IMR-90 (cell line): ENCODE measurements around the gene RANBP10. TPM values are rescaled to one million over a fixed set of nuclear protein-coding genes. Genes with fewer than 3 reads are reported as not detected.

Experiments
- ATAC-seq: fragments of 200-7000 bp; cut with Tn5 transposase; 2 replicates; pipeline ENCODE4 v1.9.1; 2020; ENCODE audit warnings: low read depth, mild to moderate bottlenecking, moderate library complexity
- BruUV-seq: library from RNA; stranded (reverse); fragments of 400-500 nt; replicated peaks from 2 replicates; lab custom pipeline; 2021; lab: Mats Ljungman, UMichigan
- CTCF ChIA-PET: fragments of 300-600 bp; formaldehyde crosslinking; extraction: SDS; loops from one replicate; lab custom pipeline; 2021; ENCODE audit warnings: antibody characterized with exemption; lab: Yijun Ruan, JAX
- POLR2A ChIA-PET: fragments of 300-600 bp; sonication (Branson Sonifier 250); formaldehyde crosslinking; loops from one replicate; lab custom pipeline; 2022; ENCODE audit warnings: antibody characterized with exemption; ENCODE audit not compliant: unreplicated experiment; lab: Charles Lee
- DNase-seq: peaks from one replicate; pipeline ENCODE4 v3.0.0; 2013
- H2AFZ ChIP-seq: replicated peaks from 2 replicates; pipeline ENCODE3; 2013; ENCODE audit warnings: low read length, mild to moderate bottlenecking; ENCODE audit not compliant: poor library complexity
- H2AK5ac ChIP-seq: 2 replicates; pipeline ENCODE4 v1.6.1; 2013; ENCODE audit warnings: low read depth, low read length, inconsistent platforms
- H2AK9ac ChIP-seq: replicated peaks from 2 replicates; pipeline ENCODE3; 2013; ENCODE audit warnings: mild to moderate bottlenecking, low read depth, low read length, moderate library complexity; ENCODE audit not compliant: poor library complexity
- H2BK120ac ChIP-seq: 2 replicates; pipeline ENCODE4 v1.6.1; 2013; ENCODE audit warnings: low read depth, low read length, inconsistent platforms
- H2BK15ac ChIP-seq: 3 replicates; pipeline ENCODE4 v1.6.1; 2013; ENCODE audit warnings: low read depth, low read length, inconsistent platforms
- H2BK20ac ChIP-seq: 2 replicates; pipeline ENCODE4 v1.6.1; 2013; ENCODE audit warnings: low read depth, mild to moderate bottlenecking, inconsistent platforms, low read length, moderate library complexity
- H2BK5ac ChIP-seq: 2 replicates; pipeline ENCODE4 v1.6.1; 2013; ENCODE audit warnings: mild to moderate bottlenecking, low read depth, low read length, inconsistent platforms; ENCODE audit not compliant: poor library complexity, severe bottlenecking
- H3K14ac ChIP-seq: replicated peaks from 2 replicates; pipeline ENCODE4 v1.6.1; 2013; ENCODE audit warnings: low read depth, low read length, inconsistent platforms
- H3K18ac ChIP-seq: 2 replicates; pipeline ENCODE4 v1.6.1; 2013; ENCODE audit warnings: low read depth, low read length, control low read depth
- H3K23ac ChIP-seq: 2 replicates; pipeline ENCODE4 v1.6.1; 2013; ENCODE audit warnings: low read depth, low read length, inconsistent platforms
- H3K27ac ChIP-seq: 2 replicates; pipeline ENCODE4 v1.5.1; 2013; ENCODE audit warnings: mild to moderate bottlenecking, control low read depth, low read length; ENCODE audit not compliant: insufficient read depth
- H3K27me3 ChIP-seq: 2 replicates; pipeline ENCODE4 v1.6.1; 2013; ENCODE audit warnings: low read length; ENCODE audit not compliant: control insufficient read depth, insufficient read depth
- H3K36me3 ChIP-seq: 2 replicates; pipeline ENCODE4 v1.6.1; 2013; ENCODE audit warnings: low read length, mixed read lengths; ENCODE audit not compliant: control insufficient read depth, insufficient read depth
- H3K4ac ChIP-seq: 2 replicates; pipeline ENCODE4 v1.6.1; 2013; ENCODE audit warnings: low read depth, low read length, inconsistent platforms
- H3K4me1 ChIP-seq: 2 replicates; pipeline ENCODE4 v1.6.1; 2013; ENCODE audit warnings: low read length, mixed read lengths; ENCODE audit not compliant: control insufficient read depth, insufficient read depth
- H3K4me2 ChIP-seq: 2 replicates; pipeline ENCODE4 v1.6.1; 2013; ENCODE audit warnings: low read depth, mild to moderate bottlenecking, control low read depth, low read length, moderate library complexity
- H3K4me3 ChIP-seq: 2 replicates; pipeline ENCODE4 v1.5.1; 2013; ENCODE audit warnings: low read depth, mild to moderate bottlenecking, control low read depth, low read length, moderate library complexity; ENCODE audit not compliant: insufficient read depth
- H3K56ac ChIP-seq: 2 replicates; pipeline ENCODE4 v1.6.1; 2013; ENCODE audit warnings: low read length, inconsistent platforms; ENCODE audit not compliant: insufficient read depth; ENCODE audit errors: extremely low read depth
- H3K79me1 ChIP-seq, 2 experiments: 2 replicates each; pipeline ENCODE4 v1.6.1; 2013; ENCODE audit warnings: low read length in 2 of 2, inconsistent platforms in 1 of 2, low read depth in 1 of 2
- H3K9ac ChIP-seq: 2 replicates; pipeline ENCODE4 v1.6.1; 2013; ENCODE audit warnings: low read depth, low read length, control low read depth
- H3K9me1 ChIP-seq: 2 replicates; pipeline ENCODE4 v1.6.1; 2013; ENCODE audit warnings: low read length, inconsistent platforms; ENCODE audit not compliant: insufficient read depth
- H3K9me3 ChIP-seq: 2 replicates; pipeline ENCODE4 v1.6.1; 2013; ENCODE audit warnings: low read length; ENCODE audit not compliant: control insufficient read depth, insufficient read depth
- H4K20me1 ChIP-seq: 2 replicates; pipeline ENCODE4 v1.6.1; 2013; ENCODE audit warnings: low read length, inconsistent platforms; ENCODE audit not compliant: insufficient read depth
- H4K5ac ChIP-seq: 2 replicates; pipeline ENCODE4 v1.6.1; 2013; ENCODE audit warnings: mild to moderate bottlenecking, low read depth, low read length, control low read depth
- H4K8ac ChIP-seq, 2 experiments: 2 replicates each; pipeline ENCODE4 v1.6.1; 2013; ENCODE audit warnings: low read depth in 2 of 2, low read length in 2 of 2, control low read depth in 1 of 2, inconsistent platforms in 1 of 2
- H4K91ac ChIP-seq: 2 replicates; pipeline ENCODE4 v1.6.1; 2013; ENCODE audit warnings: low read depth, low read length, inconsistent platforms; ENCODE audit not compliant: insufficient read depth
- BHLHE40 ChIP-seq: fragments of 150-350 bp; IDR thresholded peaks from 2 replicates; pipeline ENCODE4 v1.6.1; 2016; ENCODE audit warnings: mild to moderate bottlenecking, low read depth, low read length
- CEBPB ChIP-seq: IDR thresholded peaks from 2 replicates; pipeline ENCODE4 v1.6.1; 2012; ENCODE audit warnings: low read depth, low read length, improper control_type of control experiment
- FOS ChIP-seq: fragments of 150-350 bp; IDR thresholded peaks from 2 replicates; pipeline ENCODE4 v1.6.1; 2016; ENCODE audit warnings: low read depth, low read length
- WGBS, 2 experiments: methylation state at CpG; one replicate each; pipeline versions ENCODE4 v1.1.5 to v1.1.7; 2013; ENCODE audit warnings: missing lambda C conversion rate in 2 of 2; ENCODE audit not compliant: insufficient read length in 1 of 2; ENCODE audit errors: extremely low coverage in 2 of 2; 5-methylcytosine and 5-hydroxymethylcytosine counted together
- dilution Hi-C: fragments of 300-500 bp; cut with HindIII; formaldehyde crosslinking; loops from one replicate; pipeline ENCODE4 v1.14.3; 2018; ENCODE audit warnings: low sequenced_read_pairs; ENCODE audit not compliant: unreplicated experiment
- in situ Hi-C: fragments of 300-500 bp; cut with MboI; formaldehyde crosslinking; loops from 3 replicates; pipeline ENCODE4 v1.14.3; 2019; ENCODE audit warnings: low sequenced_read_pairs, inconsistent platforms, mixed read lengths
- intact Hi-C: fragments of 100-400 bp; cut with micrococcal nuclease; formaldehyde crosslinking; loops from 2 replicates; pipeline ENCODE4 v1.10.0; 2022
- polyA plus RNA-seq, 3 experiments: library from polyadenylated mRNA; depleted of rRNA; stranded (reverse); fragments of >200 nt; gene quantifications; 2 replicates each; pipeline ENCODE4 v1.2.3, GENCODE V29; 2012; ENCODE audit warnings: low replicate concordance in 1 of 3
- total RNA-seq: library from RNA; depleted of rRNA; stranded (reverse); fragments of >200 nt; gene quantifications from 2 replicates; pipeline ENCODE4 v1.2.3, GENCODE V29; 2012
- TF ChIP-seq, protein P1 (sequence below): fragments of 150-350 bp; IDR thresholded peaks from 2 replicates; pipeline ENCODE4 v1.6.1; 2016; ENCODE audit warnings: low read depth, mild to moderate bottlenecking, low read length, moderate library complexity, borderline replicate concordance

The RANBP10 gene
- total and polyA plus RNA-seq, 2 of the 4 experiments (the other 2 are of a cell fraction), result 2.7 to 12.1 TPM

GRCh38 chr16:67845291-67846062 lies 39.1 kb upstream of the RANBP10 start:
- Histone ChIP-seq H3K56ac (peak overlapping the region; percentile 76), H3K18ac (0 out of 2 replicates have a peak overlapping the region, but pooled peaks have one; percentile 91), H2BK5ac (peak overlapping the region; percentile 91), H3K27ac (peak overlapping the region; percentile 98; the same call in 1 of the 2 replicates), H2AFZ (no peak overlapping the region), H3K4me2 (peak overlapping the region; percentile 96), H4K91ac (peak overlapping the region; percentile 17; the same call in 1 of the 2 replicates), H3K14ac (peak overlapping the region; percentile 88), H2BK15ac (peak overlapping the region; percentile 12; the same call in 1 of the 3 replicates), H3K4me1 (peaks cover 13% of the 10 kb centered on the region), H2BK120ac (peak overlapping the region; percentile 76; the same call in 1 of the 2 replicates), H2AK9ac (peak overlapping the region; percentile 93), H3K9me1 (peaks cover 21% of the 10 kb centered on the region), H4K8ac (peak overlapping the region; percentile 83 to 95), H2BK20ac (peak overlapping the region; percentile 4; the same call in 1 of the 2 replicates), H3K9me3 (no peaks in the 10 kb centered on the region), H3K79me1 (peaks cover 24 to 66% of the 10 kb centered on the region in 2 experiments), H2AK5ac (peak overlapping the region; percentile 83), H3K36me3 (0 out of 2 replicates have a peak, but pooled peaks cover 2% of the 10 kb centered on the region), H4K5ac (peak overlapping the region; percentile 98), H3K23ac (peak overlapping the region; percentile 96), H3K9ac (peak overlapping the region; percentile 94), H3K4me3 (peak overlapping the region; percentile 53; the same call in 1 of the 2 replicates), H4K20me1 (peaks cover 38% of the 10 kb centered on the region), H3K27me3 (no peaks in the 10 kb centered on the region), H3K4ac (peak overlapping the region; percentile 92)
- DNase-seq (no peak), ATAC-seq (no peak)
- in situ Hi-C loops, result no loop called here
- no peak for TF ChIP-seq FOS
- no peak for TF ChIP-seq BHLHE40
- TF ChIP-seq CEBPB, result no peak
- TF ChIP-seq, protein P1, sequence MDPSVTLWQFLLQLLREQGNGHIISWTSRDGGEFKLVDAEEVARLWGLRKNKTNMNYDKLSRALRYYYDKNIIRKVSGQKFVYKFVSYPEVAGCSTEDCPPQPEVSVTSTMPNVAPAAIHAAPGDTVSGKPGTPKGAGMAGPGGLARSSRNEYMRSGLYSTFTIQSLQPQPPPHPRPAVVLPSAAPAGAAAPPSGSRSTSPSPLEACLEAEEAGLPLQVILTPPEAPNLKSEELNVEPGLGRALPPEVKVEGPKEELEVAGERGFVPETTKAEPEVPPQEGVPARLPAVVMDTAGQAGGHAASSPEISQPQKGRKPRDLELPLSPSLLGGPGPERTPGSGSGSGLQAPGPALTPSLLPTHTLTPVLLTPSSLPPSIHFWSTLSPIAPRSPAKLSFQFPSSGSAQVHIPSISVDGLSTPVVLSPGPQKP, result no peak
- POLR2A ChIA-PET, result no interaction called here
- CTCF ChIA-PET, result interaction anchor here (0.8 to 0.9 kb wide), 2 partner anchors 29 to 97 kb away, joined by 3 to 4 read pairs; no protein-coding TSS in a partner anchor
- dilution Hi-C loops, result no loop called here
- intact Hi-C loops, result loop anchor here (2.0 kb wide), 1 partner anchor 27 kb away; the partner anchor contains the start of gene EDC4
- 84% methylated on average over 5 of the region's 5 CpGs; no CpG with 5 or more reads in 1 of the 2 experiments for WGBS, 2 experiments
- no TSS peak for BruUV-seq
